Heart right ventricle (tissue), 16 donors: Measurements from ENCODE around the gene ANAPC10. TPM values are rescaled to one million over a fixed set of nuclear protein-coding genes. Genes with fewer than 3 reads are reported as not detected.

Experiments used
- ATAC-seq, 8 donors: fragments of 200-7000 bp; cut with Tn5 transposase; one replicate each; pipeline ENCODE4 v1.9.1; 2020; ENCODE audit warnings: mild to moderate bottlenecking in 8 of 8, moderate library complexity in 8 of 8, moderate number of reproducible peaks in 1 of 8
- DNase-seq, 2 donors: peaks; one replicate each; pipeline ENCODE4 v3.0.0-alpha.2; 2020
- H3K27ac ChIP-seq, 10 donors: fragments of 200-600 bp; sonication (generic) in 2 of 10; one replicate each; pipeline versions ENCODE4 v1.5.0 to v1.8.0; 2020 to 2022; ENCODE audit warnings: mild to moderate bottlenecking in 3 of 10
- H3K27me3 ChIP-seq, 7 donors: fragments of 200-600 bp; one replicate each; pipeline ENCODE4 v1.8.0; 2021 to 2022; ENCODE audit warnings: mild to moderate bottlenecking in 2 of 7
- H3K36me3 ChIP-seq, 9 donors: fragments of 200-600 bp; sonication (generic) in 1 of 9; one replicate each; pipeline versions ENCODE4 v1.5.0 to v1.8.0; 2020 to 2022; ENCODE audit warnings: mild to moderate bottlenecking in 2 of 9
- H3K4me1 ChIP-seq, 9 donors: fragments of 200-600 bp; sonication (generic) in 1 of 9; one replicate each; pipeline versions ENCODE4 v1.5.0 to v1.8.0; 2020 to 2022; ENCODE audit warnings: mild to moderate bottlenecking in 4 of 9
- H3K4me3 ChIP-seq, 10 donors: fragments of 200-600 bp; sonication (generic) in 2 of 10; one replicate each; pipeline versions ENCODE4 v1.5.0 to v1.8.0; 2020 to 2022; ENCODE audit warnings: mild to moderate bottlenecking in 7 of 10, moderate library complexity in 2 of 10
- H3K9me3 ChIP-seq, 11 donors: fragments of 200-600 bp in 10 of 11; sonication (generic) in 2 of 11; one replicate each; pipeline versions ENCODE4 v1.5.0 to v1.8.0; 2013 to 2022; ENCODE audit warnings: mild to moderate bottlenecking in 2 of 11, control low read depth in 1 of 11, moderate library complexity in 1 of 11
- CTCF ChIP-seq, 9 donors: fragments of 200-600 bp; sonication (generic) in 2 of 9; IDR thresholded peaks; one replicate each; pipeline versions ENCODE4 v1.5.0 to v1.8.0; 2021 to 2022; ENCODE audit warnings: antibody characterized with exemption in 9 of 9, mild to moderate bottlenecking in 5 of 9, moderate library complexity in 1 of 9
- WGBS, 2 donors: extraction: QIAGEN DNeasy Blood & Tissue Kit; methylation state at CpG; one replicate each; pipeline ENCODE4 v1.1.7; 2013; ENCODE audit warnings: inconsistent platforms in 1 of 2; 5-methylcytosine and 5-hydroxymethylcytosine counted together
- intact Hi-C, 10 donors: fragments of 100-400 bp; cut with DNase I; formaldehyde crosslinking; loops; one replicate each; pipeline versions ENCODE4 v1.11.1 to v1.14.2; 2022
- polyA plus RNA-seq, 2 donors: library from polyadenylated mRNA; stranded (reverse); fragments of 200-250 nt; gene quantifications; one replicate each; pipeline ENCODE4 v1.2.3, GENCODE V29; 2013
- total RNA-seq, 10 donors: library from RNA; stranded (reverse); fragmentation: NEBNext Ultra II Directional in 3 of 10; extraction: Animal tissue kit (Norgen Biotek cat#: 25700) in 3 of 10; gene quantifications; one replicate each; pipeline versions ENCODE4 v1.2.1 to v1.2.4, GENCODE V29; 2021 to 2023
- donor health status: Arrhythmogenic right ventricular cardiomyopathy.
- donor health status: ischemic (EF 13 %, LVEDD 7.1; RV severe dilation, severe dysfunction).
- donor health status: healthy with polysubstance abuse.
- donor health status: DM: no; HTN: yes; CAD: no.
- donor health status: DM: no; HTN: no; CAD: no.
- donor health status: ischemic (EF 25% LVEDD 6.9; RV normal size, moderate dysfunction).
- donor health status: ischemic (EF 25% LVEDD 5.7; RV mildly dilated, moderate dysfunction).
- donor health status: healthy.
- donor health status: DM: yes; HTN: yes; CAD: no.
- donor health status: Ischemic cardiomyopathy.
- donor health status: ischemic (EF 35%, LVEDD 5.7; RV mildly dilated, moderate dysfunction).
- donor health status: nonischemic (EF 11% LVEDD 7.7; RV severe dilation, severe dysfunction).
- donor health status: DM: yes; HTN: yes; CAD: no.
- donor health status: PGD.
- donor health status: ischemic (EF 29% LVEDD 5.4; RV normal size, mild dysfunction).
- donor health status: nonischemic (EF 23%, LVEDD 6.1; RV moderate dilation, normal function).

The ANAPC10 gene
- total and polyA plus RNA-seq, 12 donors = 10.3 to 23.0 (median 14.6) TPM

- intact Hi-C loops = loop anchor here in 2 of 10 donors (10.0 kb wide), 1 partner anchor 916 kb away; no protein-coding TSS in a partner anchor
- Histone ChIP-seq H3K4me3 (no peak overlapping the region), H3K9me3 (peaks cover 0 to 16% (median 0%) of the 10 kb centered on the region in 11 donors), H3K27ac (peak overlapping the region in 1 of 10 donors; percentile 54), H3K36me3 (peaks cover 0 to 92% (median 21%) of the 10 kb centered on the region in 9 donors), H3K4me1 (peaks cover 0 to 20% (median 0%) of the 10 kb centered on the region in 9 donors), H3K27me3 (no peaks in the 10 kb centered on the region)
- TF ChIP-seq CTCF (IDR thresholded peaks at IDR 0.05) = no peak
- no peak for DNase-seq
- 92 to 95% methylated on average over 1 of the region's 1 CpG for WGBS, 2 donors
- no peak for ATAC-seq
These were observed 7.6 kb downstream of the ANAPC10 start for GRCh38 chr4:145090380-145090779.

GRCh38 chr4:145083891-145084605 lies 13.9 kb downstream of the ANAPC10 start:
- ATAC-seq (no peak), DNase-seq (no peak)
- no peak for TF ChIP-seq CTCF (IDR thresholded peaks at IDR 0.05)
- H3K4me1 ChIP-seq = peaks cover 0 to 13% (median 0%) of the 10 kb centered on the region in 9 donors
- no peak overlapping the region for H3K27ac ChIP-seq
- 95 to 96% methylated on average over 1 of the region's 1 CpG for WGBS, 2 donors
- H3K27me3 ChIP-seq = no peaks in the 10 kb centered on the region
- no peaks in the 10 kb centered on the region for H3K9me3 ChIP-seq
- intact Hi-C loops = no loop called here
- no peak overlapping the region for H3K4me3 ChIP-seq
- H3K36me3 ChIP-seq = peaks cover 0 to 80% (median 10%) of the 10 kb centered on the region in 9 donors

- H3K9me3 ChIP-seq = peaks cover 0 to 21% (median 0%) of the 10 kb centered on the region in 11 donors
- H3K27me3 ChIP-seq = no peaks in the 10 kb centered on the region
- TF ChIP-seq CTCF (IDR thresholded peaks at IDR 0.05) = no peak
- H3K4me3 ChIP-seq = no peak overlapping the region
- no peak for DNase-seq
- 98 to 100% methylated on average over 1 of the region's 1 CpG for whole genome bisulfite sequencing, 2 donors
- no peak overlapping the region for H3K27ac ChIP-seq
- no peak for ATAC-seq
- intact Hi-C loops = no loop called here
- no peaks in the 10 kb centered on the region for H3K4me1 ChIP-seq
- H3K36me3 ChIP-seq = peaks cover 0 to 78% (median 10%) of the 10 kb centered on the region in 9 donors
These were observed 16.2 kb downstream of the ANAPC10 start for GRCh38 chr4:145081756-145082155.

- H3K36me3 ChIP-seq = peaks cover 0 to 55% (median 7%) of the 10 kb centered on the region in 9 donors
- H3K27me3 ChIP-seq = no peaks in the 10 kb centered on the region
- intact Hi-C loops = no loop called here
- peaks cover 0 to 23% (median 0%) of the 10 kb centered on the region in 11 donors for H3K9me3 ChIP-seq
- H3K4me1 ChIP-seq = no peaks in the 10 kb centered on the region
- no peak overlapping the region for H3K27ac ChIP-seq
- no peak for DNase-seq
- H3K4me3 ChIP-seq = no peak overlapping the region
- no peak for ATAC-seq
- no peak for TF ChIP-seq CTCF (IDR thresholded peaks at IDR 0.05)
- WGBS, 2 donors = 85 to 88% methylated on average over 2 of the region's 2 CpGs
These were observed 21.5 kb downstream of the ANAPC10 start for GRCh38 chr4:145076469-145076855.
